OCI-LY7 (cell line): ENCODE results near the gene NXN. TPM values are rescaled to one million over a fixed set of nuclear protein-coding genes. Genes with fewer than 3 reads are reported as not detected.
"Not testable (repeated sequence)": the region's sequence is repeated elsewhere in the genome, so short reads cannot be mapped to it uniquely, and the experiment has no call there.

ENCODE experiments used
- BruUV-seq: library from RNA; stranded (reverse); fragments of 400-500 nt; replicated peaks from 2 replicates; lab custom pipeline; 2021; lab: Mats Ljungman, UMichigan
- CTCF ChIA-PET: fragments of 300-600 bp; sonication (Branson Sonifier 250); formaldehyde crosslinking; loops from one replicate; lab custom pipeline; 2022; ENCODE audit warnings: antibody characterized with exemption; ENCODE audit not compliant: unreplicated experiment; lab: Charles Lee
- POLR2A ChIA-PET: fragments of 300-600 bp; sonication (Branson Sonifier 250); formaldehyde crosslinking; loops from one replicate; lab custom pipeline; 2022; ENCODE audit warnings: antibody characterized with exemption; lab: Charles Lee
- DNase-seq: peaks from one replicate; pipeline ENCODE4 v3.0.0-alpha.2; 2015; ENCODE audit warnings: low spot score
- H2AFZ ChIP-seq: fragments of 200-600 bp; sonication (generic), shearing (Covaris generic); 2 replicates; pipeline ENCODE4 v1.6.1; 2014; ENCODE audit warnings: mild to moderate bottlenecking, antibody characterized with exemption, low read length, moderate library complexity
- H3K27ac ChIP-seq: fragments of 200-600 bp; sonication (generic); 2 replicates; pipeline ENCODE4 v1.5.1; 2014; ENCODE audit warnings: mixed run types, low read depth, mild to moderate bottlenecking, moderate library complexity, low read length, inconsistent platforms; ENCODE audit not compliant: poor library complexity, severe bottlenecking
- H3K36me3 ChIP-seq: fragments of 200-600 bp; sonication (generic); 2 replicates; pipeline ENCODE4 v1.6.1; 2014; ENCODE audit warnings: mild to moderate bottlenecking, antibody characterized with exemption, low read length, moderate library complexity, mixed read lengths; ENCODE audit not compliant: insufficient read depth
- H3K4me1 ChIP-seq: fragments of 200-600 bp; sonication (generic); 2 replicates; pipeline ENCODE4 v1.5.1; 2014; ENCODE audit warnings: mild to moderate bottlenecking, low read length; ENCODE audit not compliant: insufficient read depth, poor library complexity, severe bottlenecking
- H3K4me2 ChIP-seq: fragments of 200-600 bp; sonication (generic); 2 replicates; pipeline ENCODE4 v1.6.1; 2014; ENCODE audit warnings: mild to moderate bottlenecking, low read length
- H3K4me3 ChIP-seq: fragments of 200-600 bp; sonication (generic); 2 replicates; pipeline ENCODE4 v1.5.1; 2014; ENCODE audit warnings: mild to moderate bottlenecking, low read depth, low read length; ENCODE audit not compliant: poor library complexity, severe bottlenecking
- H3K79me2 ChIP-seq: fragments of 200-600 bp; sonication (generic); 2 replicates; pipeline ENCODE4 v1.6.1; 2016; ENCODE audit warnings: low read depth, mild to moderate bottlenecking, low read length, moderate library complexity, mixed read lengths; ENCODE audit not compliant: insufficient read depth
- H3K9me2 ChIP-seq: fragments of 200-600 bp; sonication (generic); 2 replicates; pipeline ENCODE4 v1.6.1; 2016; ENCODE audit warnings: mild to moderate bottlenecking, low read length, mixed read lengths; ENCODE audit not compliant: insufficient read depth
- H3K9me3 ChIP-seq: fragments of 200-600 bp; sonication (generic); 2 replicates; pipeline ENCODE4 v1.6.1; 2014; ENCODE audit warnings: mild to moderate bottlenecking, mixed run types, low read length, mixed read lengths
- H4K20me1 ChIP-seq: fragments of 200-600 bp; sonication (generic); 2 replicates; pipeline ENCODE4 v1.6.1; 2014; ENCODE audit warnings: mild to moderate bottlenecking, antibody characterized with exemption, low read length, moderate library complexity, mixed read lengths; ENCODE audit not compliant: insufficient read depth
- EZH2phosphoT487 ChIP-seq: fragments of 200-600 bp; sonication (generic); IDR thresholded peaks from 2 replicates; pipeline ENCODE4 v1.6.1; 2018; ENCODE audit warnings: low read depth, borderline replicate concordance, mild to moderate bottlenecking, mixed run types, antibody characterized with exemption, low read length, moderate library complexity, mixed read lengths
- intact Hi-C: fragments of 100-400 bp; cut with micrococcal nuclease; formaldehyde crosslinking; loops from one replicate; pipeline ENCODE4 v1.10.0; 2022; ENCODE audit not compliant: unreplicated experiment
- total RNA-seq, 2 experiments: library from RNA; depleted of rRNA in 1 of 2; stranded (reverse); fragments of >200 nt in 1 of 2; shearing (Covaris generic) in 1 of 2; gene quantifications; 2 replicates each; pipeline ENCODE4 v1.2.3, GENCODE V29; 2014 to 2022
- TF ChIP-seq, protein P1 (sequence below): fragments of 200-600 bp; sonication (generic); conservative IDR thresholded peaks from 2 replicates; pipeline ENCODE4 v1.5.1; 2014; ENCODE audit warnings: mild to moderate bottlenecking, antibody characterized with exemption, low read length, moderate library complexity, mixed read lengths

NXN gene
- total RNA-seq, 2 experiments from 2014 or later: 1.3 to 2.8 TPM

GRCh38 chr17:924711-925475 lies 54.7 kb downstream of the NXN start:
- Histone ChIP-seq H2AFZ (no peak overlapping the region), H3K4me3 (no peak overlapping the region), H3K4me1 (no peaks in the 10 kb centered on the region), H3K27ac (no peak overlapping the region), H3K9me3 (no peaks in the 10 kb centered on the region), H3K79me2 (no peaks in the 10 kb centered on the region), H3K9me2 (no peaks in the 10 kb centered on the region), H3K4me2 (no peak overlapping the region), H3K36me3 (no peaks in the 10 kb centered on the region), H4K20me1 (no peaks in the 10 kb centered on the region)
- no TSS peak for BruUV-seq
- DNase-seq: no peak
- CTCF ChIA-PET: no interaction called here
- TF ChIP-seq EZH2phosphoT487: no peak
- TF ChIP-seq, protein P1, sequence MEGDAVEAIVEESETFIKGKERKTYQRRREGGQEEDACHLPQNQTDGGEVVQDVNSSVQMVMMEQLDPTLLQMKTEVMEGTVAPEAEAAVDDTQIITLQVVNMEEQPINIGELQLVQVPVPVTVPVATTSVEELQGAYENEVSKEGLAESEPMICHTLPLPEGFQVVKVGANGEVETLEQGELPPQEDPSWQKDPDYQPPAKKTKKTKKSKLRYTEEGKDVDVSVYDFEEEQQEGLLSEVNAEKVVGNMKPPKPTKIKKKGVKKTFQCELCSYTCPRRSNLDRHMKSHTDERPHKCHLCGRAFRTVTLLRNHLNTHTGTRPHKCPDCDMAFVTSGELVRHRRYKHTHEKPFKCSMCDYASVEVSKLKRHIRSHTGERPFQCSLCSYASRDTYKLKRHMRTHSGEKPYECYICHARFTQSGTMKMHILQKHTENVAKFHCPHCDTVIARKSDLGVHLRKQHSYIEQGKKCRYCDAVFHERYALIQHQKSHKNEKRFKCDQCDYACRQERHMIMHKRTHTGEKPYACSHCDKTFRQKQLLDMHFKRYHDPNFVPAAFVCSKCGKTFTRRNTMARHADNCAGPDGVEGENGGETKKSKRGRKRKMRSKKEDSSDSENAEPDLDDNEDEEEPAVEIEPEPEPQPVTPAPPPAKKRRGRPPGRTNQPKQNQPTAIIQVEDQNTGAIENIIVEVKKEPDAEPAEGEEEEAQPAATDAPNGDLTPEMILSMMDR: no peak
- intact Hi-C loops: no loop called here
- POLR2A ChIA-PET: no interaction called here

GRCh38 chr17:924306-924705 lies 55.3 kb downstream of the NXN start:
- H3K9me2 ChIP-seq, BruUV-seq, intact Hi-C loops, H3K9me3 ChIP-seq, H3K4me1 ChIP-seq, H3K4me3 ChIP-seq, CTCF ChIA-PET, H3K79me2 ChIP-seq, POLR2A ChIA-PET, H3K27ac ChIP-seq, H4K20me1 ChIP-seq, H3K36me3 ChIP-seq, H3K4me2 ChIP-seq, DNase-seq, H2AFZ ChIP-seq: not testable (repeated sequence)

DNA sequence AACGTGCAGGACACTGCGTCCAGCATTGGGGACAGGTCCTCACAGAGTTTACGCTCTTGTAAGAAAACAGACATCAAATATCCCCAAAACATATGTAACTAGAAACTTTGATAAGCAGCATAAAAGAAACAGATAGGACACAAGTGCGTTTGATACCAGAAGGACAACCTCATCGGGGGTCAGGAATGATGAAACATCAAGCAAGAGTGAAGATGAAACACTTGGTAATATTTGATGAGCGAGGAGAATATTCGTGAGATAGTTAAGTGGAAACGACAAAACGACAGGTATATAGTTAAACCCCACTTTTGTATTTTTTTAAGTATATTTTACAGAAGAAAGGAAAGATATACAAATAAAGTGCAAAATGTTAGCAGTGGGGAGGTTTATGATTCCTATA lies 55.9 kb downstream of the NXN start:
- TF ChIP-seq, protein P1: no peak
- no peak for TF ChIP-seq EZH2phosphoT487
- no TSS peak for BruUV-seq
- H3K4me3 ChIP-seq: no peak overlapping the region
- H2AFZ ChIP-seq: no peak overlapping the region
- H3K79me2 ChIP-seq: no peaks in the 10 kb centered on the region
- intact Hi-C loops: no loop called here
- H3K4me2 ChIP-seq: no peak overlapping the region
- H3K9me3 ChIP-seq: no peaks in the 10 kb centered on the region
- no peak overlapping the region for H3K27ac ChIP-seq
- ChIA-PET POLR2A (no interaction called here), CTCF (no interaction called here)
- no peaks in the 10 kb centered on the region for H3K4me1 ChIP-seq
- H3K36me3 ChIP-seq: no peaks in the 10 kb centered on the region
- no peaks in the 10 kb centered on the region for H3K9me2 ChIP-seq
- no peaks in the 10 kb centered on the region for H4K20me1 ChIP-seq
- DNase-seq: no peak
